ENCODE measurements around the gene NME3. TPM values are rescaled to one million over a fixed set of nuclear protein-coding genes. Genes with fewer than 3 reads are reported as not detected.

NME3 gene
- total RNA-seq, 5 donors from 2014 or later (not counting 1 experiment from before 2014, with no cell fraction given) = 45.1 to 95.9 (median 87.5) TPM

DNA sequence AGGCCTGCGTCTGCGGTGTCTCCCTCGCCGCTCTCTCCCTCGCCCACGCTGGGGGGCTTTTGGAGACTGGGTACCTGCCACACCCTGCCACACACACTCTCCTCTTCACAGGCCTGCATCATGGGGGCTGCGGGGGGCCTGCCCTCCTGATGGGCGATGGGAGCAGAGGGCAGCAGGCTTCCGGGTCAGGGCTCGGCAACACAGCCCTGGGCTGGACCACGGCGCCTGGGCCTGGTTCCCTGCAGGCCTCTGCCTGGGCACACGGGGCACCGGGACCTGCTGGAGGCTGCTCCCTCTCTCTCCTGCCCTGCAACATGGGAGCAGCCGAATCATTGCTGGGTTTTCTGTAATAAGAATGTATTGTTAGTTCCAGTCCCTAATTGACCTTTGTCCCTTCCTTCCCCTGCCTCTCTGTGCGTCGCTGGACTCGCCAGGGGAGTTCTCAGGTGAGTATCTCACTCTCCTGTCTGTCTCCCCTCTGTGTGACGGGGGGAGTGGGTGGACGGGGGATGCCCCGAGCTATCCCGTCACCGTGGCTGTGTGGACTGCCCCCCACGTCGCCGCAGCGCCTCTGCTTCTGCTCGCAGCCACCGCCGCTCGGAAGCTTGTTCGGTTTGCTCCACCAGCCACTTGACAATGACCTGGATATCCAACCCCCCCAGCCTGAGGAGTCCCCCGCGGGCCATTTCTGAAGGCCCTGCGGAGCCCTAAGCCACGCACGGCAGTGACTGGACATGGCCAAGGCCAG lies 13.5 kb downstream of the NME3 start:
- Mint-ChIP-seq H3K4me1 (peaks cover 6 to 20% (median 9%) of the 10 kb centered on the region in 3 donors), H3K9me3 (no peaks in the 10 kb centered on the region), H3K27me3 (no peaks in the 10 kb centered on the region), H3K27ac (peak overlapping the region in 1 of 2 donors; percentile 77), H3K36me3 (peaks cover 16% of the 10 kb centered on the region), H3K4me3 (no peak overlapping the region)
- Histone ChIP-seq H3K36me3 (ENCODE audit: control insufficient read depth in 2 of 2, extremely low read depth in 1 of 2, insufficient read depth in 1 of 2, low read length in 1 of 2) (peaks cover 25 to 39% of the 10 kb centered on the region in 2 donors), H3K27ac (ENCODE audit: low read length) (no peak overlapping the region), H3K9me3 (no peaks in the 10 kb centered on the region), H3K27me3 (replicated peaks in 1 of 2; ENCODE audit: control insufficient read depth in 2 of 2, extremely low read depth in 1 of 2, insufficient read depth in 2 of 2, low read length in 1 of 2) (no peaks in the 10 kb centered on the region), H3K4me1 (ENCODE audit: control insufficient read depth in 1 of 2, extremely low read depth in 1 of 2, insufficient read depth in 2 of 2, low read length in 2 of 2) (peaks cover 0 to 14% of the 10 kb centered on the region in 2 experiments), H3K4me3 (ENCODE audit: control insufficient read depth in 1 of 2, extremely low read depth in 1 of 2, low read length in 1 of 2) (no peak overlapping the region)
- ChIA-PET POLR2A (no interaction called here), CTCF (no interaction called here)
- ATAC-seq (replicated peaks in 1 of 4) (no peak), DNase-seq (no peak)
- 95% methylated on average over 18 of the region's 37 CpGs for WGBS (ENCODE audit: insufficient coverage)

DNA sequence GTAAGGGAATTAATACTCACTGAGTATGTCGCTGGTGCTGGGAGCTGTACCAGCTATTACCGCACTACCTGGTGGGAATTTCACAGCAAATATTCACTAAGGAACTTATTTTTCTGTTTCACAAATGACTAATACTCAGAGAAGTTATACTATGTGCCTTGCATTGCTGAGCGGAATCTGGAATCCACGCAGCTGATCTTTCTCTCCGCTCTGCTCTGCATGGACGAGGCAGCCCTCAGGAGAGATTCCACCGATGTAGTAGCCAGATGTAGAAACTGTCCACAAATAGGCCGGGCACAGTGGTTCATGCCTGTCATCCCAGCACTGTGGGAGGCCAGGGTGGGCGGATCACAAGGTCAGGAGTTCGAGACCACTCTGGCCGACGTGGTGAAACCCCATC lies 17.1 kb downstream of the NME3 start:
- H3K4me1 ChIP-seq (ENCODE audit: control insufficient read depth in 1 of 2, extremely low read depth in 1 of 2, insufficient read depth in 2 of 2, low read length in 2 of 2) = peaks cover 0 to 14% of the 10 kb centered on the region in 2 experiments
- no peak overlapping the region for H3K4me3 ChIP-seq (ENCODE audit: control insufficient read depth in 1 of 2, extremely low read depth in 1 of 2, low read length in 1 of 2)
- H3K36me3 Mint-ChIP-seq = peaks cover 20% of the 10 kb centered on the region
- H3K27ac ChIP-seq (ENCODE audit: low read length) = no peak overlapping the region
- no peaks in the 10 kb centered on the region for H3K9me3 ChIP-seq
- H3K27me3 ChIP-seq (replicated peaks in 1 of 2; ENCODE audit: control insufficient read depth in 2 of 2, extremely low read depth in 1 of 2, insufficient read depth in 2 of 2, low read length in 1 of 2) = no peaks in the 10 kb centered on the region
- DNase-seq (no peak), ATAC-seq (replicated peaks in 1 of 4) (no peak)
- H3K27ac Mint-ChIP-seq = peak overlapping the region in 1 of 2 donors; percentile 11
- H3K27me3 Mint-ChIP-seq = no peaks in the 10 kb centered on the region
- CTCF ChIA-PET = no interaction called here
- no peak overlapping the region for H3K4me3 Mint-ChIP-seq
- 90% methylated on average over 10 of the region's 12 CpGs for WGBS (ENCODE audit: insufficient coverage)
- peaks cover 24 to 44% of the 10 kb centered on the region in 2 donors for H3K36me3 ChIP-seq (ENCODE audit: control insufficient read depth in 2 of 2, extremely low read depth in 1 of 2, insufficient read depth in 1 of 2, low read length in 1 of 2)
- H3K9me3 Mint-ChIP-seq = no peaks in the 10 kb centered on the region
- H3K4me1 Mint-ChIP-seq = peaks cover 6 to 20% (median 9%) of the 10 kb centered on the region in 3 donors
- POLR2A ChIA-PET = no interaction called here

DNA sequence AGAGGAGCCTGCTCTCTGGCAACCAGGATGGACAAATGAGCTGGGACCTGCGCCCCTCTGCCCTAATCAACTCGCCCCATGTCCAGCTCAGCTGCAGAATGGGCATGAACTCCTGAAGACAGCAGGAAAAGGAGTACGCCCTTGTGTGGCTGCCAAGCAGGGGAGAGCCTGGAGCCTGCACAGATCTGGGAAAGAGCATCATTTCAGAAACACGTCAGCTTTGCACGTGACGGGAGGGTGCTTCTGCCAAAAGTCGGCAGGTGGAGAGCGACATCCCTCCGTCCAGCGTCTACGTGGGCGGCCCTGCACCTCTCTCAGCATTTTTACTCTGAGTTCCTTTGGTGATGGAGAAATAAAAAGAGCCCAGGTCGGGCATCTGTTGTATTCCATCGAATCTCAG lies 18.5 kb downstream of the NME3 start:
- Histone ChIP-seq H3K4me3 (ENCODE audit: control insufficient read depth in 1 of 2, extremely low read depth in 1 of 2, low read length in 1 of 2) (no peak overlapping the region), H3K9me3 (no peaks in the 10 kb centered on the region), H3K27ac (ENCODE audit: low read length) (no peak overlapping the region), H3K36me3 (ENCODE audit: control insufficient read depth in 2 of 2, extremely low read depth in 1 of 2, insufficient read depth in 1 of 2, low read length in 1 of 2) (peaks cover 26 to 52% of the 10 kb centered on the region in 2 donors), H3K4me1 (ENCODE audit: control insufficient read depth in 1 of 2, extremely low read depth in 1 of 2, insufficient read depth in 2 of 2, low read length in 2 of 2) (peaks cover 0 to 11% of the 10 kb centered on the region in 2 experiments), H3K27me3 (replicated peaks in 1 of 2; ENCODE audit: control insufficient read depth in 2 of 2, extremely low read depth in 1 of 2, insufficient read depth in 2 of 2, low read length in 1 of 2) (no peaks in the 10 kb centered on the region)
- Mint-ChIP-seq H3K4me1 (peaks cover 6 to 18% (median 9%) of the 10 kb centered on the region in 3 donors), H3K4me3 (no peak overlapping the region), H3K36me3 (peaks cover 25% of the 10 kb centered on the region), H3K9me3 (no peaks in the 10 kb centered on the region), H3K27ac (no peak overlapping the region), H3K27me3 (no peaks in the 10 kb centered on the region)
- ChIA-PET POLR2A (no interaction called here), CTCF (no interaction called here)
- ATAC-seq (replicated peaks in 1 of 4) (no peak), DNase-seq (no peak)
- 100% methylated on average over 8 of the region's 14 CpGs for WGBS (ENCODE audit: insufficient coverage)

DNA sequence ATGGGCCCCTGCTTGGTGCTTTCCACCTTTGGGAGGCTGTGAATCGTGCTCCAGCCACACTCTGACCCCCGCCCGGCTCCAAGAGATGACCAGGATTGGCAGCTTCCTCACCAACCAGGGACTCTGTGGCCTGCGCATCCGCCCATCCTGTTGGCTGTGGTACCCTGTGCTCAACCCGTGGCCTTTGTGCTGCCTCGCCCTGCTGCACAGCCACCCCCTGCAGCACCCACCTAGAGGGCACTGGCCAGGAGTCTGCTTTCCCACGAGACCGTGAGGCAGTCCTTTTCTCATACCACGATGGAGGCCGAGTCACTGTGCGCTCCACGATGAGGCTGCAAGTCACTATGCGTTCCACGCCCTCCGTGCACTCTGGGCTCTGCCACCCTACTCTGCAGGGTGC lies 19.4 kb downstream of the NME3 start:
- peaks cover 28 to 61% of the 10 kb centered on the region in 2 donors for H3K36me3 ChIP-seq (ENCODE audit: control insufficient read depth in 2 of 2, extremely low read depth in 1 of 2, insufficient read depth in 1 of 2, low read length in 1 of 2)
- Mint-ChIP-seq H3K36me3 (peaks cover 25% of the 10 kb centered on the region), H3K9me3 (no peaks in the 10 kb centered on the region), H3K27me3 (no peaks in the 10 kb centered on the region), H3K4me3 (no peak overlapping the region), H3K27ac (no peak overlapping the region), H3K4me1 (peaks cover 4 to 10% (median 6%) of the 10 kb centered on the region in 3 donors)
- DNase-seq (no peak), ATAC-seq (replicated peaks in 1 of 4) (no peak)
- CTCF ChIA-PET = no interaction called here
- no peaks in the 10 kb centered on the region for H3K27me3 ChIP-seq (replicated peaks in 1 of 2; ENCODE audit: control insufficient read depth in 2 of 2, extremely low read depth in 1 of 2, insufficient read depth in 2 of 2, low read length in 1 of 2)
- H3K27ac ChIP-seq (ENCODE audit: low read length) = no peak overlapping the region
- no peaks in the 10 kb centered on the region for H3K9me3 ChIP-seq
- 96% methylated on average over 16 of the region's 16 CpGs for WGBS (ENCODE audit: insufficient coverage)
- H3K4me3 ChIP-seq (ENCODE audit: control insufficient read depth in 1 of 2, extremely low read depth in 1 of 2, low read length in 1 of 2) = no peak overlapping the region
- H3K4me1 ChIP-seq (ENCODE audit: control insufficient read depth in 1 of 2, extremely low read depth in 1 of 2, insufficient read depth in 2 of 2, low read length in 2 of 2) = peaks cover 0 to 2% of the 10 kb centered on the region in 2 experiments
- POLR2A ChIA-PET = no interaction called here

DNA sequence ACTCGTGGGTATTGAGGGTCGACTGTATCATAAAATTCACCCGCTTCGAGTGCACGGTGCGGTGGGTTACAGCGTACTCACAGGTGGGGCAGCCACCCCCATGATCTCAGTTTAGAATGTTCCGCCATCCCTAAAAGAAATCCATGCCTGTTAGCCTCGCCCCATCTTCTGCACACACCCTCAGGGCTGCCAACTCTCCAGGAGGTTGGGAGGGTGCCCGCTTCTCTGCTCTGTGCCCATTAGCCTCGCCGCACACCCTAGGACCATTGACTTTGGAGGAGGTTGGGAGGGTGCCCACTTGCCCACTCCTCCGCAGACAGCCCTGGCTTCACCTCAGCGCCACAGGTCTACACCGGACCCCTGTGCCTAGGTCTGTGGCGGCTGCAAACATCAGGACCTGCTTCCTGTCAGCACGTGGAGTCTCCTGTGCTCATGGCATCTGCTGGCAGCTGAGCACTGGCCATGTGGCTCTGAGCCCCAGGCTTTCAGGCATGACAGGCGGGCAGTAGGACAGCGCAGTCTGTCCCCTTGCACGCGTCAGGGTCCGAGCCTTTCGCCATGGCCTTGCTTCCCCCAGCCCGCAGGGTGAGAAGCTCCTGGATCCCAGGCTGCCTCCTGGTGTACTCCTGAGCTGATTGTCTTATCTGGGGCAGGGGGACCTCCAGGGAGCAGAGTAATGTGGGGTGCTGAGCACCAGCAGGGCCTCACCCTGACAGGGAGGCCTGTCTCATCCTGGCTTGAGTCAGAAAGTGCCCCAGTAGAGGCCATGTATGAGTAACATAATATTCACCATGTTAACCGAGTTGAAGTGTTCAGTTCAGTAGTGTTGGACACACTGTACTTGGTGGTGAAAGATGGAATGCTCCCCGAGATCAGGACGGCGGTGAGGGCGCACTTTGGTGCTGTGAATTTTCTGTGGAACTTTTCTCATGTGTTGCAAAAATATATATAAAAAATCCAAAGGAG lies 21.9 kb downstream of the NME3 start:
- Mint-ChIP-seq H3K27me3 (no peaks in the 10 kb centered on the region), H3K27ac (no peak overlapping the region), H3K9me3 (no peaks in the 10 kb centered on the region), H3K36me3 (peaks cover 32% of the 10 kb centered on the region), H3K4me3 (no peak overlapping the region), H3K4me1 (no peaks in the 10 kb centered on the region)
- H3K4me3 ChIP-seq (ENCODE audit: control insufficient read depth in 1 of 2, extremely low read depth in 1 of 2, low read length in 1 of 2) = no peak overlapping the region
- H3K4me1 ChIP-seq (ENCODE audit: control insufficient read depth in 1 of 2, extremely low read depth in 1 of 2, insufficient read depth in 2 of 2, low read length in 2 of 2) = no peaks in the 10 kb centered on the region
- no peaks in the 10 kb centered on the region for H3K9me3 ChIP-seq
- ChIA-PET POLR2A (no interaction called here), CTCF (no interaction called here)
- ATAC-seq (replicated peaks in 1 of 4) (no peak), DNase-seq (no peak)
- no peak overlapping the region for H3K27ac ChIP-seq (ENCODE audit: low read length)
- H3K27me3 ChIP-seq (replicated peaks in 1 of 2; ENCODE audit: control insufficient read depth in 2 of 2, extremely low read depth in 1 of 2, insufficient read depth in 2 of 2, low read length in 1 of 2) = no peaks in the 10 kb centered on the region
- H3K36me3 ChIP-seq (ENCODE audit: control insufficient read depth in 2 of 2, extremely low read depth in 1 of 2, insufficient read depth in 1 of 2, low read length in 1 of 2) = peaks cover 32 to 69% of the 10 kb centered on the region in 2 donors
- 97% methylated on average over 22 of the region's 29 CpGs for WGBS (ENCODE audit: insufficient coverage)

DNA sequence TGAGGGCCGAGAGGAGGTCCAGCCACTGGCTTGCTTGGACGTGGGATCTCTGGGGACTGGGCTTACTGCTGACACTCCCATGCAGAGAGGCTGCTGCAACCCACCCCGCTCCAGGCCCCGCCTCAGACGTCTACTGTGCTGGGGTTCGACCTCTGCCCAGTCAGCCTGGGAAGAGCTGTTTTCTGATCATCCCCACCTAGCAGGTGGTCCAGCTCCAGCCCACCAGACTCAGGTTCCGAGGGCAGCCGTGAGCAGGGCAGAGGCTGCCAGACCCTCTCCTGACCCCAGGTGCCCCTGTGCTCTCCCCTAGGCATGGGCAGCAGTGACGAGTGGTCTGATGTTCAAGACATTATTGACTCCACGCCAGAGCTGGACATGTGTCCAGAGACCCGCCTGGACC lies 23.4 kb downstream of the NME3 start:
- Histone ChIP-seq H3K27ac (ENCODE audit: low read length) (no peak overlapping the region), H3K4me3 (ENCODE audit: control insufficient read depth in 1 of 2, extremely low read depth in 1 of 2, low read length in 1 of 2) (no peak overlapping the region), H3K4me1 (ENCODE audit: control insufficient read depth in 1 of 2, extremely low read depth in 1 of 2, insufficient read depth in 2 of 2, low read length in 2 of 2) (no peaks in the 10 kb centered on the region), H3K27me3 (replicated peaks in 1 of 2; ENCODE audit: control insufficient read depth in 2 of 2, extremely low read depth in 1 of 2, insufficient read depth in 2 of 2, low read length in 1 of 2) (no peaks in the 10 kb centered on the region), H3K36me3 (ENCODE audit: control insufficient read depth in 2 of 2, extremely low read depth in 1 of 2, insufficient read depth in 1 of 2, low read length in 1 of 2) (peaks cover 28 to 76% of the 10 kb centered on the region in 2 donors), H3K9me3 (no peaks in the 10 kb centered on the region)
- H3K27me3 Mint-ChIP-seq = no peaks in the 10 kb centered on the region
- no peaks in the 10 kb centered on the region for H3K9me3 Mint-ChIP-seq
- H3K27ac Mint-ChIP-seq = no peak overlapping the region
- ChIA-PET CTCF (no interaction called here), POLR2A (no interaction called here)
- H3K4me1 Mint-ChIP-seq = no peaks in the 10 kb centered on the region
- ATAC-seq (replicated peaks in 1 of 4) = no peak
- 97% methylated on average over 11 of the region's 11 CpGs for WGBS (ENCODE audit: insufficient coverage)
- no peak overlapping the region for H3K4me3 Mint-ChIP-seq
- peaks cover 30% of the 10 kb centered on the region for H3K36me3 Mint-ChIP-seq
- no peak for DNase-seq

All from T-cell (primary cell).